Middle frontal gyrus (tissue), 1 donor: ENCODE data around the gene TMEM43.

Source experiments
- DNase-seq: peaks from one replicate; pipeline ENCODE4 v3.0.0-alpha.2; 2015; ENCODE audit warnings: low spot score; ENCODE audit errors: extremely low spot score

Gene TMEM43

DNA sequence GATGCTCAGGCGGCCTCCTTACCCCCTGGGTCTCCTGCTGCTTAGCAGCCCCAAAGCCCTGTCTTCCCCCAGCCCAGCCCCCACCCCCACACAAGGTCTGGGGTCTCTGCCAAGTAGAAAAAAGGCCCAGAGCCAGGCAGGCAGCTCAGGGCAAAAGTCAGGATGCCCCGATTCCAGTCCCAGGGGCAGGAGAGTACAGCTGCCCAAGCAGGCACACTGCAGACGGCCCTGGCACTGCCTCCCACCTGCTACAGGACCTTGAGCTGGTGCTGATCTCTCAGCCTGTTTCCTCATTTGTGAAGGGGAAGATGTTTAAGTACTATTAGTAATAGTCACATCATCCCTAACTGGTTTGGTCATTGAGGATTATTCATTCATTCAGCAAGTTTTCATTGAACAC lies 12.6 kb downstream of the TMEM43 start:
- DNase-seq: no peak

DNA sequence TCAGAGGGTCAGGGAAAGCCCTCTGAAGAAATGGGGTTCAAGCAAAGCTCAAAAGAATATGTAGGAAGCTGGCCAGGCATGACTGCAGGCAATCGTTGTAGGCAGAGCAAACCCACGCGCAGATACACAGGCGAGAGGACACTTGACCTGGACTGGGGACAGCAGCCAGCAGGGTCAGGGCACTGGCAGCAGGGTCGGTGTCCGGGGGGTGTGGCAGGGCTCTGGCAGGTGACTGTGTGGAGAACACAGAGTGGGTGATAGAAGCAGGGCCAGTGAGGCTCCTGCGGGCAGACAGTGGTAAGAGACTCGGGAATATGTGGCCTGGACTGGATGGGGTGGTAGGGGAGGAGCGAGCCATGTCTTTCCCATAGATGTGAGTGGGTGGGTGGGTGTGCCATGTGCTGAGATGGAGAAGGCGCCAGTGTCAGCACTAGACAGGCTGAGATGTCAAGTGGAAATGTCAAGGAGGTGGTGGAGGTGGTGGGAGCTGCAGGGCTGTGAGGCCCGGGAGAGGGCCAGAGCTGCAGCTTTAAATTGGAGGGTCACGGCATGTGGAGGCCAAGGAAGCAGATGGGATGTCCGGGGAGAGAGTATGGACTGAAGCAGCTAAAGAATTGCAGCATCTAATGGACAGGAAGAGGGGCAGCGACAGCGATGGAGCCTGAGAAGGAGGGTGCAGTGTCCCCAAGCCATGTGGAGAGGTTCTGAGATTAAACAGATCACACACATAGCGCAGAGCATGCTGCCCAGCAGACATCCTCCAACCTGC lies 13.4 kb downstream of the TMEM43 start:
- DNase-seq: no peak

DNA sequence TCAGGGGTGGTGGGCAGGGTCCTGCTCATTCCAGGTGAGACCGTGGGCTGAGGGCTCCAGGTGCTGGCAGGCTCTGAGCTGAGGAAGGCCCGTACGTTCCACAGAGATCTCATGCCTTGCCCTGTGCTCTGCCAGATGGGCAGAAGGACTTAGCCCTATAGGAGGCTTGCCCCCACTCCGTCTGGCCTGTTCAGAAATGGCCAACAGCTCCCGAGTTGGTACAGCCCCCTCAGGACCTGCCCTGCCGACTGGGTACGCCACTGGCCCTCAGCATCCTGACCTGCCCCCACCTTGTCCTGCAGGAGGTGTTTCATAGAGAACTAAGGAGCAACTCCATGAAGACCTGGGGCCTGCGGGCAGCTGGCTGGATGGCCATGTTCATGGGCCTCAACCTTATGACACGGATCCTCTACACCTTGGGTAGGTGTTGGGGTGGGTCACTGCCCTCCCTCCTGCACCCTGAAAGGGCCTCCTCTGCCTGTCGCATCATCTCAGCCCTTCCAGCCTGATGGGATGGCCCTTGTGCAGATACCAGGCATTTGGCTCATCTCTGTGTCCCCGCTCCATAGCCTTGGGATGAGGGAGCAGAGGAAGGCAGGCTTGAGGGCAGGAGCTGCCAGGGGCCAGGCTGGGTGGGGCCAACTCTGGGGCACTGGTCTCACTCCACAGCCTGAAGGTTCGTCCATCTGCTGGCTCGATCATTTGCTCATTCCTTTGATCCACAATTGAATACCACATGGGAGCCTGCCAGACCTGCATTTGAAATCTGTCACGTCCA lies 14.2 kb downstream of the TMEM43 start:
- DNase-seq: no peak

DNA sequence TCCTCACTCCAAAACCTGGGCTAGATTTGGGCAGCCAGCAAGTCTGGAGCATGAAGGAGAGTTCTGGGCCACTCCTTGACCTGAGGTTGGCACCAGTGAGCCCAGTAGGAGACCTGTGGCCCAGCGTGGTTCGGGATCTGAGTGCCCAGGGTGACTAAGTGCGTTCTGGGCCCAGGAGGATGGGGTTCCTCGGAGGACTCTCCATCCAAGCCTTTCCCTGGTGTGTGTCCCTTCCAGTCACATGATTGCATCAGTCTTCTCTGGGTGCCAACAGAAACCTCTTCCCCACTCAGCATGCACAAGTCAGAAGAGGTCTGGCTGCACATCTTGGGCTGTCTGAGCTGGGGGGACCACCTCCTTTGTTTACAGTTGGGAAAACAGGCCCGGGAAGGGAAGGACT lies 14.9 kb downstream of the TMEM43 start:
- no peak for DNase-seq

DNA sequence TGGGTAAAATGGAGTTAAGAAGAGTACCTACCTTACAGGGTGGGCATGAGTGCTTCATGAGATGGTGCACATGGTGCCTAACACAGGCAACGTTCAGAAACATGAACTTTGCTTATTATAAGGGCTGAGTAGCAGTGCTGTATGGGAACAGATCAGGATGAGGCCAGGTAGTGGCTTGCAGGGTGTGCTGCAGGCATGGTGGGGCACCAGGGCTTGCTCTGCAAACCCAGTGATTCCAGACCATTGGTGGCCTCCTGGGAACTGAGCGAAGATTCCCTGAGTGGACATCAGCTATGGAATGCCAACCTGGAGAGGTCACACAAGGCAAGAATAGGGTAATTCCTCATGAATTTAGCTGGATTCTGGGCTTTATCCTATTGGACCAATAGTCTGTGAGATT lies 15.8 kb downstream of the TMEM43 start:
- no peak for DNase-seq

DNA sequence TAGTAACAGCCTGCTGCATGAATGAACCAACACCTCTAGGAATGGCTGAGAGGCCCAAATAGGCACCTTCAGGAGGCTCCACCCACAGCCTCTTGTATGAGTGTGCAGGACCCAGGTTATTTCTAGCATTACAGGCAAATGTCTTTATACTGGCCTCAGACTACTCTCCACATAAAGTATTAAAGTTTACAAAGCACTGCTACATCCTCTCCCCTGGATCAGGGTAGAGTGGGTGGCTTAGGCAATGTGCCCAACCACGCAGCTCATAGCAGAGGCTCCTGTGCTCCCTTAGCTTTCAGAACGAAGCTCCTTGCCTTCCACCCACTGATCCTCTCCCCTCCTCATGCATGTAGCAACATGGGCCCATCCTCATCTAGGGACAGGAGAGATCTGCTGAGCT lies 16.3 kb downstream of the TMEM43 start:
- DNase-seq: no peak

GRCh38 chr3:14141602-14142341 lies 16.9 kb downstream of the TMEM43 start:
- no peak for DNase-seq

DNA sequence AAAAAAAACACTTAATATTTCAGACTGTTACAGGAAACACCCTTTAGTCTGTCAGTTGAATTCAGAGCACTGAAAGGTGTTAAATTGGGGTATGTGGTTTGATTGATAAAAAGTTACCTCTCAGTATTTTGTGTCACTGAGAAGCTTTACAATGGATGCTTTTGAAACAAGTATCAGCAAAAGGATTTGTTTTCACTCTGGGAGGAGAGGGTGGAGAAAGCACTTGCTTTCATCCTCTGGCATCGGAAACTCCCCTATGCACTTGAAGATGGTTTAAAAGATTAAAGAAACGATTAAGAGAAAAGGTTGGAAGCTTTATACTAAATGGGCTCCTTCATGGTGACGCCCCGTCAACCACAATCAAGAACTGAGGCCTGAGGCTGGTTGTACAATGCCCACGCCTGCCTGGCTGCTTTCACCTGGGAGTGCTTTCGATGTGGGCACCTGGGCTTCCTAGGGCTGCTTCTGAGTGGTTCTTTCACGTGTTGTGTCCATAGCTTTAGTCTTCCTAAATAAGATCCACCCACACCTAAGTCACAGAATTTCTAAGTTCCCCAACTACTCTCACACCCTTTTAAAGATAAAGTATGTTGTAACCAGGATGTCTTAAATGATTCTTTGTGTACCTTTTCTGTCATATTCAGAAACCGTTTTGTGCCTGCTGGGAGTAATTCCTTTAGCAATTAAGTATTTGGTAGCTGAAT lies 17.9 kb downstream of the TMEM43 start:
- no peak for DNase-seq

DNA sequence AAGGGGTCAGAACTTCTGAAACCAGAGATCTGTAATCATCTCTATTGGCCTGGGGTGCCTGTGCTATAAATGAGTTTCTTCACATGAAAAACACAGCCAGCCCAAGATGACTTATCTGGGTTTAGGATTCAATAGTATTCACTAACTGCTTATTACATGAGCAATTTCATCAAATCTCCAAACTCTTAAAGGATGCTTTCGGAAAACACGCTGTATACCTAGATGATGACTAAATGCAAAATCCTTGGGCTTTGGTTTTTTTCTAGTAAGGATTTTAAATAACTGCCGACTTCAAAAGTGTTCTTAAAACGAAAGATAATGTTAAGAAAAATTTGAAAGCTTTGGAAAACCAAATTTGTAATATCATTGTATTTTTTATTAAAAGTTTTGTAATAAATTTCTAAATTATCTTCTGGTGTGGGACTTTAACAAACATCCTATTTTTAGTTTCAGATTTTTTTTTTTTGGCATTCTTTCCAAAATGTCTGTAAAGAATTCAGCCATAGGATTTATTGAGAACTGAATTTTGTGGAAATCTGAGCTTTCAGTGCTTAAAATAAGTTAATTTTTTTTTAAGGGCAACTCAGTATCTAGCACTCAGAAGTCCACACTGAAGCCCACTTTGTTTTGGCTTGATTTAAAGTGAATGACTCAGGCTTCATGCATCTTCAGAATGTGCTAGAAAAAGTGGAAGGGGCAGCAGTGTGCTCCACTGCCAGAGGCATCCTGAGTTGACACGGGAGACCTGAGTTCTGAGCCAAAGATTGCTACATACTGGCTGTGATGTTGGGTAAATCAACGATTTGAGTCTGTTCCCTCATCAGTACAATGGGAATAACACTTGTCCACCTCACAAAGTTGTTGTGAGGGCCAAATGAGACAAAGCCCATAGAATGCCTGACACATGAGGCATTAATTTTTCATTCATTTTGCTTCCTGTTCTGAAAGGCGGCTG lies 18.7 kb downstream of the TMEM43 start:
- DNase-seq: no peak

DNA sequence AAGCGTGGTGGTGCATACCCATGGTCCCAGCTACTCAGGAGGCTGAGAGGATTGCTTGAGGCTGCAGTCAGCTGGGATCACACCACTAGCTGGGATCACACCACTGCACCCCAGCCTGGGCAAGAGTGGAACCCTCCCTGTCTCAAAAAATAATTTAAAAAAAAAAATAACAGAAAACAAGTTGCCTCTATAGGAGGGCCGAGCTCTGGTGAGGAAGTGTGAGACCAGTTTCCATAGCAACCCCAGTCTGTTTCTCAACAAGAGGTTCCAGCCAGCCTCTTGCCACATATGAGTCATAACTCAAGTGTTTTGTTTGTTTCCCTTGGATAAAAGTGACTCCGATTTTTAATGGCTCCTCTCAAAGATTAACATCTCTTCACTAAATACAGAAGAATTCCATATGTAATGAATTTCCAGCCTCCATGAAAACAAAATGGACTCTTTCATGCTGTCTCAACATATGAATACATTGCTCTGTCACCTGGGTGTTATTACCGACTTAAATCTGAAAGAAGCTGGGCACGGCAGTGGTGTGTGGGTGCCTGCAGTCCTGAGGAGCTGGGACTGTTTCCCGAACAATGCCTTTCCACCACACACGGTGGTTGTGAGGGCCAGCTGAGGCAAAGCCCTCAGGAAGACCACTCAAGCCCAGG lies 19.7 kb downstream of the TMEM43 start:
- DNase-seq: peak; percentile 69

DNA sequence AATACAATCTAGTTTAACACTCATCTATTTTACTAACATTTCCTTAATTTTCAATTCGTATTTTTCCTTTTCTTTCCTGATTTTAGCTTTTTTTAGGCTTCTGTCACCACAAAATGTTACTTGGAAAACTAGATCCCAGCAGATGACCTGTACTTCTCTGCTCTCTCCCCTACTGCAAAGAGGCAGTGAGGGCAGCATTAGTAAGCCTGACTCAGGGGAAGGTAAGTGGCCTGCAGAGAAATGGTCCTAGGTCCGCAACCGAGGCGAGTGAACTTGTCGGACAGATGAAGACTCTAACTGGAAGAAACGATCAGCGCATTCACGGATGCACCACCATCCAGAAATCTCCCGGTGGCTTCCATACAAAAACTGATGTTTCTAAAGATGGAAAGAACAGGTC lies 20.4 kb downstream of the TMEM43 start:
- no peak for DNase-seq

DNA sequence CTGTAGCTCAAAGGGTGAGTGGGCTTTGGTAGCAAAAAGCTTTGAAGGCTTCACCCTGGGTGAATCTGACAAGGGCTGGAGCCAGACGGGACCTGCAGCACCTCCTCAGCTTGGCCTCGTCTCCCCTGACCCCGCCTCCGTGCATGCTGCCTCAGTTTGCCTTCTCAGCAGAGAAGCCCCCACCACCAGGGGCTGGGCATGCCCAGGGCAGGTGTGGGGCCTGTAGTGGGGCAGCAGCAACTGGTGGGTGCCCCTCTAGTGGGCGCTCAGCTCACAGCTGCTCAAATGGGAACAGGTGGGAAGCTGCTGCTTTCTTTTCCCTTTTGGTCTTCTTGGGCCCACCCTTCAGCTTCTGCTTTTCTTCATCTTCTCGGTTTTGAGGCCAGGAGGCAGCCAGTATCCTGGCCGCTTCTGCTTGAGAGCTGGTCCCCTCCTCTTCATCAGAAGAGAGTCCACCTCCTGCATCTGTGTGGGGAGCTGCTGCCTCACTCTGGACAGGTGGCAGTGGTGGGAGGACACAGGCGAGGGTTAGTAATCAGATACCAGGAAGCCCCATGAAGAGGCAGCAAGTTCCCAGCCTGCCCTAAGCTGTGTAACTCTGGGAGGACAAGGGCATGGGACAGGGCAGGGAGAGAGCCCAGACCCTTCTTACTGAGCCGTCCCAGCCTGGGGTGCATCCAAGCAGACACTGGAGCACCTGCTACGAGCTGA lies 21.0 kb downstream of the TMEM43 start:
- no peak for DNase-seq

DNA sequence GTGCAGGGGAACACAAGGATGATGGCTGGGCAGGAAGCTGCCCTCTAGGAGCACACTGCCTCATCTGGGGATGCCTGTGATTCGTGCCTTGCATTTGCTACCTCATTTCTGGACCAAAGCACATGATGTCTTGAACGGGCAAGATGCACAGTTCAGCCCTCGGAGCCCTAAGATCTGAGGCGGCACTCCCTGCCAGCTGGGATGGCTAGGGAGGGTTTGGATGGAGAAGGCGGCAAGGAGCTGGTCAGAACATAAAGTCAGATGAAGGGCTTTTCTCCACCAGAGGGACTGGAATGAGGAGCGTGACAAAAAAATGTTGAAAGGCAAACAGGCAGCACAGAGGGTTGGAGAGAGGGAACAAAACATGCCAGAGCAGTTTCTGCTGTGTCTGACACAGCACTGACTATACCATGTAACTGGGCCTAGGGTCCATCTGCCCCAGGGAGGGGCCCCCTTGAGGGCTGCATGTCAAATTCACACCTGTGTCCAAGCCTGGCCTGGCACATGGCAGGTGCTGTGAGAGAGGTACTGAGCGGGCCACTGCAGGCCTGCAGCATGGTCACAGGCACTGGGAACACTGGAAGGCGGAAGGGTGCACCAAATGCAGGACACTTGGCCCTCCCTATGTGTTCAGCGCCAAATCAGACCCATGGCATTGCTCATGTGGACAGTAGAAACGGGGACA lies 21.7 kb downstream of the TMEM43 start:
- DNase-seq: no peak

GRCh38 chr3:14147066-14147435 lies 22.2 kb downstream of the TMEM43 start:
- DNase-seq: no peak

DNA sequence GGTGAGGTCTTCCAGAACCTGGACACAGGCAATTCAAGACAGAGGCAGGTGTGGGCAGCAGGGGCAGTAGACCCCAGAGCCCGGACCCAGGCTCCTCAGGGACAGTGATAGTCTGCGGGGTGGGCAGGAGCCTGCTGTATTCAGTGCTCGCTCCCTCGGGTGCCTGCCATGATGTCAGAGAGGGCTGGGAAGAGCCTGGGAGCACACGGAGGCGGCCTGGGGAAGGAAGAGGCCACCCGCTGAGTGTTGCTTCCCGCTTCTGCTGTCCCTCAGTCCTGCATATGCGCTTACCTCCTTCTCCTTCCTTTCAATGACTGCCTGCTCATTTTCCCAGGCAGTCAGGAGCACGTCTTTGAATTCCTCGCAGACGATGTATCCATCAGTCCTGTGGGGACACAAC lies 22.8 kb downstream of the TMEM43 start:
- DNase-seq: no peak

DNA sequence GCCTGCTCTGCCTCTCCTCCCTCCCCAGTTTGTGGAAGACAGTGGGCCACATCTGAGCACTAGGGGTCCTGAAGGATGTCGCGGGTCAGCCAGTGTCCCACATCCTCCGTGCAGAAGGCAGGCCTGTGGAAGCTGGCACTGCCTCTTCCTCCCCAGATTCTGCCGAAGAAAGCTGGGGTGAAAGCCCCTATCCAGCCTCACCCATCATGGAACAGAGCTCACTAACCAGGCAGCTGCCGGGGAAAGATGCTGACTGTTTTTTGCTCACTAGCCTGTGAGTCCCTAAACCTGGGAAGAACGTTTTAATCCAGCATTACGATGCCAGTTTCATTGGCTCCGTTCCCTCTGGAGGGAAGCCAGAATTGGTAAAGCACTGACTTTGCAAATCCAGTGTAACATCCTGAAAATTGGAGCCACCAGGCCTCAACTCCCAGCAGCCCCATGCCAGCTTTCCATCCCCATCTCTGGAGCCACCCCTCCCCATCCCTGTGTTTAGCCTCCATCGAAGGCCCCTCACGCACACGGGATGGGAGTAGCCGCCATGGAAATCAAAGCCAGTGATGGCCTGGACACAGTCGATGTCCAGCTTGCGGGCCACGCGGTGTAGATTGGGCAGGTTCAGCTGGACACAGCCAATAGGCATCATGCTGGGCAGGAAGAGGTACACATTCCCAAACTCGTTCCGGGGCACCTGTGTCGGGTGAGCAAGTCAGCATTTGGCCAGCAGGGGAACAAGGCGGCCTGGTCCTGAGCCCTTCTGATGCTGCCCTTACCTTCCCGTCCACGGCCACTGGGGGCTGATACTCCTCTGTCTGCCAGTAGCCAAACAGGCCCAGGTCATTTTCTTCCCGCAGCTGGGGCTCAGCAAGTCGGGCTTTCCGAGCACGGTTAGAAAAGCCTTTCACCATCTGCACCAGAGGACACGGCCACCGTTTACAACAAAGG lies 23.5 kb downstream of the TMEM43 start:
- DNase-seq: no peak

GRCh38 chr3:14150078-14150477 lies 25.2 kb downstream of the TMEM43 start:
- DNase-seq: no peak
